Head of caudate nucleus (tissue), 42 donors: ENCODE data around the gene FRMD8.

ENCODE experiments used
- DNase-seq, 42 donors: peaks; one replicate each; pipeline versions ENCODE4 v3.0.0 to v3.0.0-alpha.2; 2020 to 2021; ENCODE audit warnings: mixed read lengths in 7 of 42
- intact Hi-C: fragments of 100-400 bp; cut with DNase I; formaldehyde crosslinking; loops from one replicate; pipeline ENCODE4 v1.15.0; 2022

FRMD8 gene

GRCh38 chr11:65386307-65387140, at the start of gene FRMD8:
Gene FRMD8, plus strand, starts transcription at chr11:65386637. Its CDS starts 400 bp downstream, at chr11:65387037.
- intact Hi-C loops: no loop called here
- peak; percentile 85 to 96 (median 93) for DNase-seq

GRCh38 chr11:65338676-65339075, 47.8 kb upstream of the FRMD8 start:
- intact Hi-C loops: no loop called here
- no peak for DNase-seq

- intact Hi-C loops: no loop called here
- DNase-seq: peak in 11 of 42 donors; percentile 37 to 69 (median 52)
Observed at GRCh38 chr11:65340226-65340625, 46.2 kb upstream of the FRMD8 start.

- intact Hi-C loops: no loop called here
- DNase-seq: no peak
Observed at GRCh38 chr11:65341856-65342255, 44.6 kb upstream of the FRMD8 start.

GRCh38 chr11:65351511-65351910, 34.9 kb upstream of the FRMD8 start:
- DNase-seq: no peak
- intact Hi-C loops: no loop called here

- intact Hi-C loops: no loop called here
- no peak for DNase-seq
Observed at GRCh38 chr11:65352783-65353182, 33.7 kb upstream of the FRMD8 start.

GRCh38 chr11:65353376-65353775, 33.1 kb upstream of the FRMD8 start:
- intact Hi-C loops: no loop called here
- DNase-seq: no peak

- peak in 34 of 42 donors; percentile 14 to 69 (median 38) for DNase-seq
- intact Hi-C loops: no loop called here
Observed at GRCh38 chr11:65353900-65354264, 32.6 kb upstream of the FRMD8 start.

- DNase-seq: peak; percentile 95 to 99 (median 99)
- intact Hi-C loops: no loop called here
Observed at GRCh38 chr11:65354265-65355012, 32.0 kb upstream of the FRMD8 start, which contains the start of gene TIGD3. Gene TIGD3, plus strand, starts transcription at chr11:65354751. Its CDS starts 1,058 bp downstream, at chr11:65355809.

GRCh38 chr11:65355013-65355775, 31.2 kb upstream of the FRMD8 start:
- peak in 32 of 42 donors; percentile 8 to 67 (median 34) for DNase-seq
- intact Hi-C loops: no loop called here

GRCh38 chr11:65355776-65356393, 30.6 kb upstream of the FRMD8 start:
- intact Hi-C loops: no loop called here

GRCh38 chr11:65356394-65356972, 30.0 kb upstream of the FRMD8 start:
- no peak for DNase-seq
- intact Hi-C loops: no loop called here

More at GRCh38 chr11:65355776-65356393, 30.6 kb upstream of the FRMD8 start:
- DNase-seq: peak; percentile 30 to 84 (median 68)

- DNase-seq: no peak
- intact Hi-C loops: no loop called here
Observed at GRCh38 chr11:65357856-65358356, 28.5 kb upstream of the FRMD8 start.

- intact Hi-C loops: no loop called here
- no peak for DNase-seq
Observed at GRCh38 chr11:65362320-65362931, 24.0 kb upstream of the FRMD8 start.

GRCh38 chr11:65362966-65363365, 23.5 kb upstream of the FRMD8 start:
- intact Hi-C loops: no loop called here
- DNase-seq: no peak

GRCh38 chr11:65363770-65364169, 22.7 kb upstream of the FRMD8 start:
- DNase-seq: no peak
- intact Hi-C loops: no loop called here

GRCh38 chr11:65366340-65366773, 20.1 kb upstream of the FRMD8 start:
- intact Hi-C loops: no loop called here
- peak in 23 of 42 donors; percentile 15 to 80 (median 49) for DNase-seq

GRCh38 chr11:65370659-65371049, 15.8 kb upstream of the FRMD8 start:
- DNase-seq: no peak
- intact Hi-C loops: no loop called here
